Loucy (cell line): ENCODE results near the gene ZNRF1.

Experiments
- EZH2phosphoT487 ChIP-seq: fragments of 200-600 bp; IDR thresholded peaks from 2 replicates; pipeline ENCODE4 v1.6.1; 2018; ENCODE audit warnings: antibody characterized with exemption, mild to moderate bottlenecking, moderate library complexity, borderline replicate concordance
- TF ChIP-seq, protein P1 (sequence below): fragments of 200-600 bp; sonication (generic); conservative IDR thresholded peaks from 2 replicates; pipeline ENCODE4 v1.5.1; 2014; ENCODE audit warnings: mild to moderate bottlenecking, antibody characterized with exemption, low read length

DNA sequence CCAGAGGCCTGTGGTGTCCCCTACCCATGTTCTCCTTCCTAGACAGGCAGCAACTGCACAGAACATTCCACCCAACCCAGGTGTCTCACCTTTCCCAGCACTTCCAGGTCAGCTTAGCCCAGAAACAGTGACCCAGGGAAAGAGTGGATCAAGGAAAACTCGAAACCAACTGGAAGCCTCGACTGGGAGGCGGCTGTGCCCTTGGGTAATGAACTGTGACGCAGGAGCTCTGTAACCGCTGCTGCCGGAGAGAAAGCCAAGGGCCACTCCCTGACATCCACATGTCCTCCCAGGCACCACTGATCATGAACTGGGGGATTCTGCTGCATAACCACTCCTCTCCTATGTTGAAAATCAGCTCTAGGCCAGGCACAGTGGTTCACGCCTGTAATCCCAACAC lies 48.3 kb upstream of the ZNRF1 start:
- TF ChIP-seq, protein P1, sequence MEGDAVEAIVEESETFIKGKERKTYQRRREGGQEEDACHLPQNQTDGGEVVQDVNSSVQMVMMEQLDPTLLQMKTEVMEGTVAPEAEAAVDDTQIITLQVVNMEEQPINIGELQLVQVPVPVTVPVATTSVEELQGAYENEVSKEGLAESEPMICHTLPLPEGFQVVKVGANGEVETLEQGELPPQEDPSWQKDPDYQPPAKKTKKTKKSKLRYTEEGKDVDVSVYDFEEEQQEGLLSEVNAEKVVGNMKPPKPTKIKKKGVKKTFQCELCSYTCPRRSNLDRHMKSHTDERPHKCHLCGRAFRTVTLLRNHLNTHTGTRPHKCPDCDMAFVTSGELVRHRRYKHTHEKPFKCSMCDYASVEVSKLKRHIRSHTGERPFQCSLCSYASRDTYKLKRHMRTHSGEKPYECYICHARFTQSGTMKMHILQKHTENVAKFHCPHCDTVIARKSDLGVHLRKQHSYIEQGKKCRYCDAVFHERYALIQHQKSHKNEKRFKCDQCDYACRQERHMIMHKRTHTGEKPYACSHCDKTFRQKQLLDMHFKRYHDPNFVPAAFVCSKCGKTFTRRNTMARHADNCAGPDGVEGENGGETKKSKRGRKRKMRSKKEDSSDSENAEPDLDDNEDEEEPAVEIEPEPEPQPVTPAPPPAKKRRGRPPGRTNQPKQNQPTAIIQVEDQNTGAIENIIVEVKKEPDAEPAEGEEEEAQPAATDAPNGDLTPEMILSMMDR = no peak
- TF ChIP-seq EZH2phosphoT487 = no peak
